HepG2 (cell line): ENCODE data around the gene GLIS2. TPM values are rescaled to one million over a fixed set of nuclear protein-coding genes. Genes with fewer than 3 reads are reported as not detected.

Source experiments
- CBX5 ChIP-seq: sonication (generic); formaldehyde crosslinking; IDR thresholded peaks from 2 replicates; pipeline ENCODE4 v1.4.0; 2020; ENCODE audit warnings: missing genetic modification reagents, borderline replicate concordance
- E2F2 ChIP-seq: sonication (generic); formaldehyde crosslinking; IDR thresholded peaks from 2 replicates; pipeline ENCODE4 v1.4.0; 2020; ENCODE audit warnings: missing genetic modification reagents, borderline replicate concordance
- HNF1A ChIP-seq, 2 experiments: sonication (generic) in 1 of 2; formaldehyde crosslinking in 1 of 2; IDR thresholded peaks; 2 replicates each; pipeline versions ENCODE4 v1.4.0 to v1.6.1; 2016 to 2020; ENCODE audit warnings: borderline replicate concordance in 1 of 2, low read depth in 1 of 2, mild to moderate bottlenecking in 1 of 2, missing genetic modification reagents in 1 of 2
- KLF12 ChIP-seq: sonication (generic); formaldehyde crosslinking; IDR thresholded peaks from 2 replicates; pipeline ENCODE4 v1.4.0; 2020; ENCODE audit warnings: missing genetic modification reagents, borderline replicate concordance
- PATZ1 ChIP-seq: sonication (generic); formaldehyde crosslinking; IDR thresholded peaks from 2 replicates; pipeline ENCODE4 v1.4.0; 2020; ENCODE audit warnings: missing genetic modification reagents
- POGK ChIP-seq: sonication (generic); formaldehyde crosslinking; conservative IDR thresholded peaks from 2 replicates; pipeline ENCODE4 v1.8.0; 2022; ENCODE audit warnings: mild to moderate bottlenecking, moderate library complexity, missing genetic modification reagents
- TBX3 ChIP-seq: fragments of 450-650 bp; IDR thresholded peaks from 2 replicates; pipeline ENCODE4 v1.6.1; 2017; ENCODE audit warnings: antibody characterized with exemption, mild to moderate bottlenecking, inconsistent platforms, borderline replicate concordance
- ZBTB14 ChIP-seq: sonication (generic); formaldehyde crosslinking; IDR thresholded peaks from 2 replicates; pipeline ENCODE4 v1.4.0; 2020; ENCODE audit warnings: missing genetic modification reagents
- ZBTB7A ChIP-seq: sonication (generic); formaldehyde crosslinking; IDR thresholded peaks from 2 replicates; pipeline ENCODE4 v1.8.0; 2022; ENCODE audit warnings: mild to moderate bottlenecking, missing genetic modification reagents
- ZNF101 ChIP-seq: sonication (generic); formaldehyde crosslinking; IDR thresholded peaks from 2 replicates; pipeline ENCODE4 v1.4.0; 2020; ENCODE audit warnings: mild to moderate bottlenecking, low read depth, missing genetic modification reagents, borderline replicate concordance
- ZNF431 ChIP-seq: sonication (generic); formaldehyde crosslinking; IDR thresholded peaks from 2 replicates; pipeline ENCODE4 v1.9.0; 2022; ENCODE audit warnings: missing genetic modification reagents, low read depth, mild to moderate bottlenecking, borderline replicate concordance
- ZNF768 ChIP-seq: sonication (generic); formaldehyde crosslinking; IDR thresholded peaks from 2 replicates; pipeline ENCODE4 v1.4.0; 2020; ENCODE audit warnings: missing genetic modification reagents
- ZNF770 ChIP-seq: sonication (generic); formaldehyde crosslinking; IDR thresholded peaks from 2 replicates; pipeline ENCODE4 v1.5.0; 2020; ENCODE audit warnings: mild to moderate bottlenecking, missing genetic modification reagents
- polyA plus RNA-seq, 8 experiments: library from polyadenylated mRNA; depleted of rRNA in 3 of 8; stranded (reverse) in 7 of 8; unstranded in 1 of 8; fragments of >200 nt; fragmentation: Illumina TruSeq in 4 of 8; extraction: Trizol in 4 of 8; gene quantifications; 2 replicates each; pipeline versions ENCODE4 v1.2.1 to v1.2.3, GENCODE V29; 2011 to 2016; ENCODE audit warnings: low read depth in 4 of 8, missing spikeins in 1 of 8, mixed read lengths in 1 of 8; ENCODE audit not compliant: insufficient read depth in 1 of 8
- total RNA-seq, 5 experiments: library from RNA; depleted of rRNA; stranded (reverse); fragments of >200 nt; fragmentation: Illumina TruSeq; extraction: Trizol; gene quantifications; 2 replicates each; pipeline ENCODE4 v1.2.3, GENCODE V29; 2016; ENCODE audit warnings: low read depth in 1 of 5

GLIS2 gene
- total and polyA plus RNA-seq, 2 of the 13 experiments (the other 11 are each of a cell fraction or from before 2014, with no cell fraction given) = 0.28 to 0.29 TPM

GRCh38 chr16:4322121-4323052 lies 6.5 kb downstream of the GLIS2 start (continued):
- TF ChIP-seq ZNF770 (CRISPR knock-in tag) (no peak), E2F2 (CRISPR knock-in tag) (no peak), ZNF101 (CRISPR knock-in tag) (no peak), ZBTB14 (CRISPR knock-in tag) (no peak), POGK (CRISPR knock-in tag) (no peak), PATZ1 (CRISPR knock-in tag) (no peak), ZBTB7A (CRISPR knock-in tag) (0 out of 2 replicates have a peak, but pooled peaks have one; percentile 24), HNF1A (IDR thresholded peaks at IDR 0.05; ENCODE audit: low read depth) (no peak), HNF1A (CRISPR knock-in tag; IDR thresholded peaks at IDR 0.05; ENCODE audit: borderline replicate concordance) (0 out of 2 replicates have a peak, but pooled peaks have one; percentile 17), TBX3 (no peak), CBX5 (CRISPR knock-in tag) (no peak), ZNF768 (CRISPR knock-in tag) (peak; percentile 2; the same call in 1 of the 2 replicates), ZNF431 (no peak), KLF12 (CRISPR knock-in tag) (no peak)
